GM12801 (cell line): Measurements from ENCODE around the gene SOD3.

Experiments used
- TF ChIP-seq, protein P1 (sequence below): IDR thresholded peaks from one replicate; pipeline ENCODE4 v1.5.1; 2011; ENCODE audit warnings: control low read depth; ENCODE audit not compliant: insufficient read length; ENCODE audit errors: extremely low read depth

Gene SOD3

DNA sequence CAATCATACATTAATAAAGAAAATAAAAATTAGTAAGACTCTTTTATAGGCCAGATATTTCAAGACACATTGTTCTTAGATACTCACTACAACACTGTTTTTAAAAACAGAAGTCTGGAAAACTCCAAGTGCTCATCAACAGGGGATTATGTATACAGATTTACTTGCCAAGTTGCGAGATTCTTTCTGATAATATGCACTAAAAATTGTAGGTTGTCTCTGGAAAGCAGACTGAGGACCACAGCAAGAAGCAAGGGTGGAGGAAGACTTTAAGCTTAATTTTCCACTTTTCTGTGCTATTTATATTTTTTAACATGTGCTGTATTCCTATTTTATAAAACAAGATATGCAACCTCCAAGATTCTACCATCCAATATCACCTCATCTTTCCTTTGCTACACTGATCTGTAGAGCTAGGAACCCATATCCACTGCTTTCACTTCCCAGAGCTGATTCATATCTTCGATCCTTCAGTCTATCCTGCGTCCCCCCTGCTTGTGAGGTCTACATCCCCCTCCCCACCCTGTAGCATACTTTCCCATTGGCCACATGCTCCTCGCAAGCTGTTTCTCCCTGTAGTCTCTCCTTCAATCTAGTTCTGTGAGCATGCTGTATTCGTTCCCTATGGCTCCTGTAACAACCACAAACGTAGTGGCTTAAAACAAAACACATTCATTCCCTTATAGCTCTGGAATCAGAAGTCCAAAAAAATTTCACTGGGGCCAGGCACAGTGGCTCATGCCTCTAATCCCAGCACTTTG is 15.7 kb downstream of the SOD3 start:
- TF ChIP-seq, protein P1, sequence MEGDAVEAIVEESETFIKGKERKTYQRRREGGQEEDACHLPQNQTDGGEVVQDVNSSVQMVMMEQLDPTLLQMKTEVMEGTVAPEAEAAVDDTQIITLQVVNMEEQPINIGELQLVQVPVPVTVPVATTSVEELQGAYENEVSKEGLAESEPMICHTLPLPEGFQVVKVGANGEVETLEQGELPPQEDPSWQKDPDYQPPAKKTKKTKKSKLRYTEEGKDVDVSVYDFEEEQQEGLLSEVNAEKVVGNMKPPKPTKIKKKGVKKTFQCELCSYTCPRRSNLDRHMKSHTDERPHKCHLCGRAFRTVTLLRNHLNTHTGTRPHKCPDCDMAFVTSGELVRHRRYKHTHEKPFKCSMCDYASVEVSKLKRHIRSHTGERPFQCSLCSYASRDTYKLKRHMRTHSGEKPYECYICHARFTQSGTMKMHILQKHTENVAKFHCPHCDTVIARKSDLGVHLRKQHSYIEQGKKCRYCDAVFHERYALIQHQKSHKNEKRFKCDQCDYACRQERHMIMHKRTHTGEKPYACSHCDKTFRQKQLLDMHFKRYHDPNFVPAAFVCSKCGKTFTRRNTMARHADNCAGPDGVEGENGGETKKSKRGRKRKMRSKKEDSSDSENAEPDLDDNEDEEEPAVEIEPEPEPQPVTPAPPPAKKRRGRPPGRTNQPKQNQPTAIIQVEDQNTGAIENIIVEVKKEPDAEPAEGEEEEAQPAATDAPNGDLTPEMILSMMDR = no peak

DNA sequence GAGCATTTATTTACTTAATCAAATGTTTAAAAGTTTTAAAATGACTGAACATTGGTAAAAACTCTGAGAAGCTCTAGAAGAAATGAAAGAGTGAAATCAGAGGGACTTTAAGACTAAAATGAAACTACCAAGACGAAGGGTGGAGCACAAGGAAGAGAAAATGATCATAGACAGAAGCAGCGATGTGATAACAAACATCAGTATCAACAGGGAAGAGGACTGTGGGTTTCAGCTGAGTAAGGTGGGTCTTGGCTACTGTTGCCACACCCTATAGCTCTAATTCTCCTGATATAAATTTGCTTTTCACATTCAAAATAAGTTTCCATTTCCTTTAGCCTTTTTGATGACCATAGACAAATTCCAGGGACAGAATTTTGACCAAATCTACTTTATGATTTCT is 18.4 kb downstream of the SOD3 start:
- TF ChIP-seq, protein P1 = no peak

DNA sequence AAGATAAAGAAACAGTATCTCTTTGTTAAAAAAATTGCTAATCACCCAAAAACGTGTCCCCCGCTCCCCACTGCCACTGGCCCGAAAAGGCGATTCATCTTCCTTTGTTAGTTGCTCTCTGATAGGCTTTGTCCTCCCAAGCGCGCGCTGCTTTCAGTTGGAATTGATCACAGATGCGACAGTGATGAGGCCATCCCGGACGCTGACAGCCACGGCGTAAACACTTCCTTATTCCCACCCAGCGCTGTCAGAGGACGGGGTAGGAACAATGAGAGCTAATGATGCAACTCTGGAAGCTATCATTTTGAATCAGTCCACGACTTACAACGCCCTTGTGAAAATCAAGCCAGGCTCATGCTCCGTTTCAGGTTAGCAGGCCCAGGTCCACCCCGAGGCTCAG is 21.4 kb downstream of the SOD3 start:
- TF ChIP-seq, protein P1 = no peak

DNA sequence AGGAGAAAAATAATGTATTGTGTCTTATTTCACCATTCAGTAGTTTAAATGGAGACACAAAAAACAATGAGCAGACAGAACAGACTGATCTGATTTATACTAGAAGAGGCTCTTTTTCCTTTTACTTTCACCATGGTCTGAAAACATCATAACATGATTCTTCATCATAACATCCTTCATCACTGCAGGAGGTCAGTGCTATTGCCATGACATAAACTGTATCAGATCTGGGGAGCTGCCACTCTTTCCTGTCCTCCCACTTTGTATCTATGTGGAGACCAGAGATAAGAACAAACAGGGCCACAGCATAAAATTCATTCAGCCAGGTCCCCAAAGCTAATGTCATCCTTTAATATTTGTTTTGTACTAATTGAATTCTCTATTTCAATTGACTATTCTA is 25.2 kb downstream of the SOD3 start:
- TF ChIP-seq, protein P1 = no peak

DNA sequence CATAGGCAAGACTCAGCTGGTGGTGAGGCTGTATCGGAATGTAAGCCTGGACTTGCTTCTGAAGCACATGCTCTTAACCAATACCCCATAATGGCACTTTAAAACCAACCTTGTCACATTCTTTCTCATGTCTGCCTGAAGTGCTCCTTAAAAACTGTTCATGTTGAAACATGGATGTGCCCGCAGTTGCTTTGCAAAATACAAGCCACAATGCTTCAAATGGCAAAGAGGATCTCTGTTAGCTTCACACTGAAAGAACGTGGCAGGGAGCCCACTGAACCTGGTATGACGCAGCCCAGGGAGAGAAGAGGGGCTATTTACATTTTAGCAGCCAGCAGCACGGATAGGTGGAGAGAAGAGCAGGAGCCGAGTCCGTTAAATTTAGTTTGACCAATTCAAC is 29.3 kb downstream of the SOD3 start:
- TF ChIP-seq, protein P1 = no peak

DNA sequence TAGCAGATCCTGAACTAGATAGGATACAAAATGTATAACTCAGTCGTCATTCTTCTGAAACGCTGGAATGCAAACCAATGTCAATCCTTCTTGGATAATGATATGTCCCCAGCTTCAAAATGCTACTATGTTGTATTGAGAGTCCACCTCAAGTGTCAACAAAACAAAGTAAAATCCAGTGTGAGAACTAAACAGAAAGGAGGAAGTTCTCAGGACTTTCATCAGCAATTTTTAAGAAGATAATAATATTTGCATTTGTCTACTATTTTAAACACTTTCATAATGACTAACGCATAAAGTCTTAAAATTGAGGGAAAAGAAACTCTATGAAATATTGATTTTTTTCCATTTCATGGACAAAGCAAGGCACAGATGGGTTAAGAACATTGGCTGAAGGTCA is 36.3 kb downstream of the SOD3 start:
- TF ChIP-seq, protein P1 = no peak

DNA sequence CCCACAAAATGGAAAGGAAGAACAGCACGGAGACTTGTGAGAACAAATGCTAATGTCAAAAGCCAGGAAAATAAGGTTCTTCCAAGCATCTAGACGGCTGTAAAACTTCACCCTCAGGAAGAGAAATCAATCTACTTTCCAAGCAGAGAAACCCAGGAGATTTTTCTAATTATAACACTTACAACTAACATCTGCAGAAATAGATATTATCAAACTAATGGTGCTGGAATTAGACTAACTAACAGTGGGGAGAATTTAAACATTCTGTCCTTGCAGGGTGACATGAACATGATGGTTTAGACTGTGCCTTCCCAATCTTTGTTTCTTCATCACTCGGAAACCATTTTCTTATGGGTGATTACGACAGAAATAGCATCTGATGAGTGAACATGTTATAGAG is 40.3 kb downstream of the SOD3 start:
- TF ChIP-seq, protein P1 = no peak
